ENCODE results near the gene SLC1A2. TPM values are rescaled to one million over a fixed set of nuclear protein-coding genes. Genes with fewer than 3 reads are reported as not detected.
A peak's percentile ranks its signal among the peaks of the same experiment; 100 is the strongest.

Gene SLC1A2
- total RNA-seq, 2 donors from 2014 or later = 7.1 to 13.5 TPM

DNA sequence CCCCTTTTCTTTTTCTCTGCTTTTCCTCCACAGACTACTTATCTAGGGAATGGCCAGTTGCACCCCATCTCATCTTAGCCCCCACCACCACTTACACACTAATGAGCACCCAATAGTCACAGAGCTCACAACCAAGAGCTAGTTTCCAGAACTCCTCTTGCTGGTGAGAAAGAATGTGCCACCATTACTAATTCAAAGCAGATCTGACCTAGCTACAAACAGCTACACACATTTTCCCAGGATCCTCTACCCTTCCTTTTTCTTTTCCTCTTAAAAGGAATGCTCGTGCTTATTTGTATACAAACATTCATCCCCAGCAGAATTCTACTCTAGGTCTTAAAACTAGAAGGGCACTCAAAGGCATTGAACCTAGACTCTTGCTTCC lies 143.6 kb downstream of the SLC1A2 start:
- no peaks in the 10 kb centered on the region for H3K27me3 ChIP-seq (ENCODE audit: control insufficient read depth, insufficient read depth, low read length, poor library complexity, severe bottlenecking)
- no peaks in the 10 kb centered on the region for H3K9me3 Mint-ChIP-seq
- no peak overlapping the region for H3K27ac ChIP-seq (ENCODE audit: low read depth, low read length)
- TF ChIP-seq, protein P1, sequence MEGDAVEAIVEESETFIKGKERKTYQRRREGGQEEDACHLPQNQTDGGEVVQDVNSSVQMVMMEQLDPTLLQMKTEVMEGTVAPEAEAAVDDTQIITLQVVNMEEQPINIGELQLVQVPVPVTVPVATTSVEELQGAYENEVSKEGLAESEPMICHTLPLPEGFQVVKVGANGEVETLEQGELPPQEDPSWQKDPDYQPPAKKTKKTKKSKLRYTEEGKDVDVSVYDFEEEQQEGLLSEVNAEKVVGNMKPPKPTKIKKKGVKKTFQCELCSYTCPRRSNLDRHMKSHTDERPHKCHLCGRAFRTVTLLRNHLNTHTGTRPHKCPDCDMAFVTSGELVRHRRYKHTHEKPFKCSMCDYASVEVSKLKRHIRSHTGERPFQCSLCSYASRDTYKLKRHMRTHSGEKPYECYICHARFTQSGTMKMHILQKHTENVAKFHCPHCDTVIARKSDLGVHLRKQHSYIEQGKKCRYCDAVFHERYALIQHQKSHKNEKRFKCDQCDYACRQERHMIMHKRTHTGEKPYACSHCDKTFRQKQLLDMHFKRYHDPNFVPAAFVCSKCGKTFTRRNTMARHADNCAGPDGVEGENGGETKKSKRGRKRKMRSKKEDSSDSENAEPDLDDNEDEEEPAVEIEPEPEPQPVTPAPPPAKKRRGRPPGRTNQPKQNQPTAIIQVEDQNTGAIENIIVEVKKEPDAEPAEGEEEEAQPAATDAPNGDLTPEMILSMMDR (conservative IDR thresholded peaks at IDR 0.05) = no peak
- DNase-seq = no peak
- H3K36me3 Mint-ChIP-seq (ENCODE audit: low read depth) = no peaks in the 10 kb centered on the region
- peaks cover 11% of the 10 kb centered on the region for H3K27me3 Mint-ChIP-seq (ENCODE audit: insufficient read depth)
- H3K4me1 ChIP-seq (ENCODE audit: control insufficient read depth, insufficient read depth, low read length) = no peaks in the 10 kb centered on the region
- no peak overlapping the region for H3K27ac Mint-ChIP-seq
- no peak overlapping the region for H3K9ac ChIP-seq (ENCODE audit: extremely low read depth, low read length, poor library complexity, severe bottlenecking)
- no peak overlapping the region for H3K4me3 ChIP-seq (ENCODE audit: low read length)
- H3K4me3 Mint-ChIP-seq = no peak overlapping the region
- H3K4me1 Mint-ChIP-seq = peaks cover 13% of the 10 kb centered on the region
- WGBS, 2 experiments (ENCODE audit: insufficient coverage in 1 of 2, insufficient read length in 1 of 2) = 97 to 100% methylated on average over 1 of the region's 1 CpG
- no peaks in the 10 kb centered on the region for H3K9me3 ChIP-seq (ENCODE audit: control insufficient read depth, low read length)
- H3K36me3 ChIP-seq (ENCODE audit: control insufficient read depth, insufficient read depth, low read length) = no peaks in the 10 kb centered on the region

DNA sequence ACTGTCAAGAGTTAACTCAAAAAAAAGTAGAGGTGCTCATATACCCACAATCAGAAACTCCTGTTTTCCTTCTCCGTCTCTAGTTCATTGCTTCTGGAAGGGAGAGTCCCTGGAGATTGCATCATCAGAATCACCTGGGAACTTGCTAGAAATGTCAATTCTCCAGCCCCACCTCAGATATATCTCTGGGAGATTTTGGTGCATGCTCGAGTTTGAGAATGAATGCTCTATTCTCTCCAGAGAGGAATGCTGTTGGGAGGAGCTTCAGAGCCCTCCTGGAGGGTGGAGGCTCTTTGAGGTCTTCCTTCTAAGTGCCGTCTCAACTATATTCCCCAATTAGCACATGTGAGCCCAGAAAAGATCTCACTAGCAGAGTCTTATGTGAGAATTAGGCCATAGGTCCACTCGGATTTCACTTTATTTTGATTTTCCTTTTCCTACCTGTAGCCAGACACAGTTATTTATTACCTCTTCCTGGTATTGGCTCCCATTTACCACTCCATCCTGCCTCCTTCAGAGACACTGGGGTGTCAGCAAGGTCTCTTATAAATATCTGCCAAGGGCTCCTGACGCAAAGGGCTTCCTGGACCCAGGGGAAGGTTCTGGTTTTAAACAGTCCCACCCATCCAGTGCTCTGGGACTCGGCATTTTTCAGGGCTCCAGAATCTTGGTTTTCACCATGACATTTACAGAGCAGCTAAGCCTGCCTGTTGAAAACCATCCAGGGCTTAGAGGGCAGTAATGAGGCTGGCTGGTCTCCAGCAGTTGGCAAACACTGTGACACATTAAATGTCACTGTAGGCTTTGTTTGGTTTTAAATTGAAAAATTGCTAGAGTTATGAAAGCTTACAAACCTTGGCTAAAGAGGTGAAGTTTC lies 144.2 kb downstream of the SLC1A2 start:
- H3K9me3 Mint-ChIP-seq = no peaks in the 10 kb centered on the region
- Histone ChIP-seq H3K27ac (ENCODE audit: low read depth, low read length) (no peak overlapping the region), H3K9ac (ENCODE audit: extremely low read depth, low read length, poor library complexity, severe bottlenecking) (no peak overlapping the region), H3K27me3 (ENCODE audit: control insufficient read depth, insufficient read depth, low read length, poor library complexity, severe bottlenecking) (no peaks in the 10 kb centered on the region), H3K36me3 (ENCODE audit: control insufficient read depth, insufficient read depth, low read length) (no peaks in the 10 kb centered on the region), H3K9me3 (ENCODE audit: control insufficient read depth, low read length) (no peaks in the 10 kb centered on the region), H3K4me3 (ENCODE audit: low read length) (no peak overlapping the region), H3K4me1 (ENCODE audit: control insufficient read depth, insufficient read depth, low read length) (no peaks in the 10 kb centered on the region)
- H3K27me3 Mint-ChIP-seq (ENCODE audit: insufficient read depth) = peaks cover 11% of the 10 kb centered on the region
- H3K27ac Mint-ChIP-seq = no peak overlapping the region
- no peak overlapping the region for H3K4me3 Mint-ChIP-seq
- no peaks in the 10 kb centered on the region for H3K36me3 Mint-ChIP-seq (ENCODE audit: low read depth)
- 67 to 80% methylated on average over 3 to 6 of the region's 6 CpGs for WGBS, 2 experiments (ENCODE audit: insufficient coverage in 1 of 2, insufficient read length in 1 of 2)
- TF ChIP-seq, protein P1 (conservative IDR thresholded peaks at IDR 0.05) = no peak
- peaks cover 13% of the 10 kb centered on the region for H3K4me1 Mint-ChIP-seq
- DNase-seq = peak; percentile 54

DNA sequence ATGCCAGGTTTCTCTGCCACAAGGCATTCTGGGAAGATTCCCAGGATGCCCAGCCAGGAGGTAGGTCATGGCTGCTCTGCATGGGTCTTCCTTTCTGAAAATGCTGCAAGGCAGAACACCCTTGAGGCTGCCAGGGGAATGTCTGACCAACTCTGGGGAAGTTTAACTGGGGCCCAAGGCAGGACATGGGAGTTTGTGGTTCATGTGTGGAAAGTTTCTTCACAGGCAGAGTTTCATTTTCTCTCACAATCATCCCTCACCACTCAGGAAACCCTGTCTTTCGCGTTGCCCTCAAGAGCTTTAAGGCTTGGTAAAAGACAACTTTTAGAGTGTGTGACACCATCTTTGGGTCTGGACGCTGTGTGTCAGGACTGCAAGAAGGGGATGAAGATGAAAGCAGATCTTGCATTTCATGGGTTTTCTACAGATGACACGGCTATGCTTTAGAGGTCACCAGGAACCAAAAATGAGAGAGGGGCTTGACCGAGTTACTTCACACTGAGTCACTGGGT lies 146.9 kb downstream of the SLC1A2 start:
- no peak overlapping the region for H3K4me3 Mint-ChIP-seq
- H3K27me3 Mint-ChIP-seq (ENCODE audit: insufficient read depth) = peaks cover 11% of the 10 kb centered on the region
- Histone ChIP-seq H3K9me3 (ENCODE audit: control insufficient read depth, low read length) (no peaks in the 10 kb centered on the region), H3K4me1 (ENCODE audit: control insufficient read depth, insufficient read depth, low read length) (peaks cover 3% of the 10 kb centered on the region), H3K4me3 (ENCODE audit: low read length) (no peak overlapping the region), H3K9ac (ENCODE audit: extremely low read depth, low read length, poor library complexity, severe bottlenecking) (no peak overlapping the region), H3K27me3 (ENCODE audit: control insufficient read depth, insufficient read depth, low read length, poor library complexity, severe bottlenecking) (no peaks in the 10 kb centered on the region), H3K27ac (ENCODE audit: low read depth, low read length) (no peak overlapping the region), H3K36me3 (ENCODE audit: control insufficient read depth, insufficient read depth, low read length) (no peaks in the 10 kb centered on the region)
- peaks cover 20% of the 10 kb centered on the region for H3K4me1 Mint-ChIP-seq
- H3K9me3 Mint-ChIP-seq = no peaks in the 10 kb centered on the region
- TF ChIP-seq, protein P1 (conservative IDR thresholded peaks at IDR 0.05) = no peak
- no peak overlapping the region for H3K27ac Mint-ChIP-seq
- no peak for DNase-seq
- no peaks in the 10 kb centered on the region for H3K36me3 Mint-ChIP-seq (ENCODE audit: low read depth)
- 87 to 98% methylated on average over 5 of the region's 5 CpGs for WGBS, 2 experiments (ENCODE audit: insufficient coverage in 1 of 2, insufficient read length in 1 of 2)
